Stimulated activated CD4-positive, alpha-beta T cell treated with anti-CD3 and anti-CD28 coated beads, Interleukin-2, amount 100 ng/mL, for 24 hours (primary cell): Measurements from ENCODE around the gene LANCL2.
"Not testable (repeated sequence)": the region's sequence is repeated elsewhere in the genome, so short reads cannot be mapped to it uniquely, and the experiment has no call there.

Source experiments
- DNase-seq, 2 donors: peaks; one replicate each; pipeline ENCODE4 v3.0.0-alpha.2; 2020

The LANCL2 gene

GRCh38 chr7:55365205-55365674 is at the start of gene LANCL2:
LANCL2 (plus strand) TSS chr7:55365337; CDS start chr7:55366026, 689 bp downstream.
- peak; percentile 55 to 58 for DNase-seq

GRCh38 chr7:55325371-55325792 is 39.8 kb upstream of the LANCL2 start:
- no peak for DNase-seq

- DNase-seq, result no peak
Measured at GRCh38 chr7:55326081-55326835, 38.9 kb upstream of the LANCL2 start.

GRCh38 chr7:55326945-55327626 is 38.1 kb upstream of the LANCL2 start:
- DNase-seq, result no peak

GRCh38 chr7:55335151-55335550 is 30.0 kb upstream of the LANCL2 start:
- DNase-seq, result no peak

GRCh38 chr7:55335786-55336185 is 29.4 kb upstream of the LANCL2 start:
- DNase-seq, result no peak

- no peak for DNase-seq
Measured at GRCh38 chr7:55336540-55336939, 28.6 kb upstream of the LANCL2 start.

GRCh38 chr7:55339033-55340000 is 25.8 kb upstream of the LANCL2 start:
- no peak for DNase-seq

GRCh38 chr7:55342216-55342871 is 22.8 kb upstream of the LANCL2 start:
- no peak for DNase-seq

- DNase-seq, result no peak
Measured at GRCh38 chr7:55343002-55343781, 21.9 kb upstream of the LANCL2 start.

- DNase-seq, result no peak
Measured at GRCh38 chr7:55343860-55344606, 21.1 kb upstream of the LANCL2 start.

GRCh38 chr7:55344840-55345239 is 20.3 kb upstream of the LANCL2 start:
- DNase-seq, result no peak

- DNase-seq, result no peak
Measured at GRCh38 chr7:55345292-55345691, 19.8 kb upstream of the LANCL2 start.

- DNase-seq, result no peak
Measured at GRCh38 chr7:55348502-55348901, 16.6 kb upstream of the LANCL2 start.

GRCh38 chr7:55349121-55349520 is 16.0 kb upstream of the LANCL2 start:
- no peak for DNase-seq

- DNase-seq, result no peak
Measured at GRCh38 chr7:55350281-55350680, 14.9 kb upstream of the LANCL2 start.

GRCh38 chr7:55351263-55351662 is 13.9 kb upstream of the LANCL2 start:
- DNase-seq, result no peak

- not testable (repeated sequence) for DNase-seq
Measured at GRCh38 chr7:55352947-55353273, 12.2 kb upstream of the LANCL2 start.

GRCh38 chr7:55360486-55360885 is 4.7 kb upstream of the LANCL2 start:
- DNase-seq, result no peak

- no peak for DNase-seq
Measured at GRCh38 chr7:55361560-55361959, 3.6 kb upstream of the LANCL2 start.

- DNase-seq, result no peak
Measured at GRCh38 chr7:55362927-55363326, 2.2 kb upstream of the LANCL2 start.
